Body of pancreas (tissue), 4 donors: ENCODE data around the gene EMC8. TPM values are rescaled to one million over a fixed set of nuclear protein-coding genes. Genes with fewer than 3 reads are reported as not detected.

ENCODE experiments used
- ATAC-seq: fragments of 150-250 bp; one replicate; pipeline ENCODE4 v1.9.1; 2016
- DNase-seq, 4 donors: peaks; one replicate each; pipeline ENCODE4 v3.0.0-alpha.2; 2019
- H3K27ac ChIP-seq, 4 donors: fragments of 200-600 bp; sonication (generic); 1 replicate in 3 of 4; 2 replicates in 1 of 4; pipeline versions ENCODE4 v1.5.1 to v1.6.1; 2016 to 2019; ENCODE audit warnings: mild to moderate bottlenecking in 1 of 4, mixed read lengths in 1 of 4, moderate library complexity in 1 of 4
- H3K27me3 ChIP-seq, 2 donors: fragments of 200-600 bp; sonication (generic); one replicate each; pipeline ENCODE4 v1.6.0; 2016; ENCODE audit warnings: mild to moderate bottlenecking in 1 of 2
- H3K36me3 ChIP-seq, 2 donors: fragments of 200-600 bp; sonication (generic); replicated peaks in 1 of 2; 2 replicates each; pipeline ENCODE4 v1.5.1; 2016; ENCODE audit warnings: low read depth in 2 of 2; ENCODE audit not compliant: insufficient read depth in 1 of 2
- H3K4me1 ChIP-seq: fragments of 200-600 bp; sonication (generic); one replicate; pipeline ENCODE4 v1.6.0; 2016
- H3K4me3 ChIP-seq, 2 donors: fragments of 200-600 bp; sonication (generic); 1 replicate in 1 of 2; 2 replicates in 1 of 2; pipeline ENCODE4 v1.5.1; 2016 to 2019
- H3K9me3 ChIP-seq, 3 donors: fragments of 200-600 bp; sonication (generic); 1 replicate in 2 of 3; 2 replicates in 1 of 3; pipeline ENCODE4 v1.5.1; 2016
- POLR2A ChIP-seq, 3 donors: fragments of 450-650 bp; IDR thresholded peaks; one replicate each; pipeline ENCODE4 v1.6.1; 2016; ENCODE audit warnings: antibody characterized with exemption in 3 of 3, mild to moderate bottlenecking in 2 of 3
- WGBS, 2 donors: methylation state at CpG; one replicate each; pipeline ENCODE4 v1.1.5; 2017; 5-methylcytosine and 5-hydroxymethylcytosine counted together
- intact Hi-C: fragments of 100-400 bp; cut with DNase I; formaldehyde crosslinking; loops from one replicate; pipeline ENCODE4 v1.15.1; 2023
- total RNA-seq, 2 donors: library from RNA; depleted of rRNA; stranded (reverse); fragments of >200 nt; gene quantifications; one replicate each; pipeline ENCODE4 v1.1.0, GENCODE V29; 2016
- TF ChIP-seq, protein P1 (sequence below), 7 experiments: fragments of 450-650 bp in 4 of 7; fragments of 200-600 bp in 3 of 7; sonication (generic) in 3 of 7; IDR thresholded peaks; one replicate each; pipeline ENCODE4 v1.5.1; 2016 to 2019; ENCODE audit warnings: antibody characterized with exemption in 7 of 7

Gene EMC8
- total RNA-seq, 2 donors from 2014 or later = 16.3 to 30.7 TPM

DNA sequence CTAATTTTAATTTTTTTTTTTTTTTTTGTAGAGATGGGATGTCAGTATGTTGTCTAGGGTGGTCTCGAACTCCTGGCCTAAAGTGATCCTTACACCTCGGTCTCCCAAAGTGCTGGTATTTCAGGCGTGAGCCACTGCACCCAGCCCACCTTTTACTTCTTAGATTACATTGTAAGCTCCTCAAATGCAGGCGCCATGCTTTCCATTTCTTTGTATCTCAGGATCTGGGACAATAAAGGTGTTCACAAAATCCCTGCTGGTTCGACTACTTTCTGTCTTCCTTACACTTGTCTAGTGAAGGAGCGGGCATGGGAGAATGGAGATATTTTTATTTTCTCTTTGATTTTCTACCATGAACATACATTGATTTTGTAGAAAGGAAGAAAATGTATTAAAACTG is 25.2 kb downstream of the EMC8 start:
- H3K27ac ChIP-seq = no peak overlapping the region
- H3K9me3 ChIP-seq = no peaks in the 10 kb centered on the region
- 75 to 80% methylated on average over 6 of the region's 6 CpGs for WGBS, 2 donors
- ATAC-seq = no peak
- intact Hi-C loops = no loop called here
- peaks cover 0 to 4% of the 10 kb centered on the region in 2 donors for H3K36me3 ChIP-seq
- no peaks in the 10 kb centered on the region for H3K4me1 ChIP-seq
- H3K27me3 ChIP-seq = no peaks in the 10 kb centered on the region
- H3K4me3 ChIP-seq = no peak overlapping the region
- DNase-seq = no peak
- TF ChIP-seq POLR2A (IDR thresholded peaks at IDR 0.05) = no peak
- TF ChIP-seq, protein P1, sequence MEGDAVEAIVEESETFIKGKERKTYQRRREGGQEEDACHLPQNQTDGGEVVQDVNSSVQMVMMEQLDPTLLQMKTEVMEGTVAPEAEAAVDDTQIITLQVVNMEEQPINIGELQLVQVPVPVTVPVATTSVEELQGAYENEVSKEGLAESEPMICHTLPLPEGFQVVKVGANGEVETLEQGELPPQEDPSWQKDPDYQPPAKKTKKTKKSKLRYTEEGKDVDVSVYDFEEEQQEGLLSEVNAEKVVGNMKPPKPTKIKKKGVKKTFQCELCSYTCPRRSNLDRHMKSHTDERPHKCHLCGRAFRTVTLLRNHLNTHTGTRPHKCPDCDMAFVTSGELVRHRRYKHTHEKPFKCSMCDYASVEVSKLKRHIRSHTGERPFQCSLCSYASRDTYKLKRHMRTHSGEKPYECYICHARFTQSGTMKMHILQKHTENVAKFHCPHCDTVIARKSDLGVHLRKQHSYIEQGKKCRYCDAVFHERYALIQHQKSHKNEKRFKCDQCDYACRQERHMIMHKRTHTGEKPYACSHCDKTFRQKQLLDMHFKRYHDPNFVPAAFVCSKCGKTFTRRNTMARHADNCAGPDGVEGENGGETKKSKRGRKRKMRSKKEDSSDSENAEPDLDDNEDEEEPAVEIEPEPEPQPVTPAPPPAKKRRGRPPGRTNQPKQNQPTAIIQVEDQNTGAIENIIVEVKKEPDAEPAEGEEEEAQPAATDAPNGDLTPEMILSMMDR (IDR thresholded peaks at IDR 0.05) = no peak

DNA sequence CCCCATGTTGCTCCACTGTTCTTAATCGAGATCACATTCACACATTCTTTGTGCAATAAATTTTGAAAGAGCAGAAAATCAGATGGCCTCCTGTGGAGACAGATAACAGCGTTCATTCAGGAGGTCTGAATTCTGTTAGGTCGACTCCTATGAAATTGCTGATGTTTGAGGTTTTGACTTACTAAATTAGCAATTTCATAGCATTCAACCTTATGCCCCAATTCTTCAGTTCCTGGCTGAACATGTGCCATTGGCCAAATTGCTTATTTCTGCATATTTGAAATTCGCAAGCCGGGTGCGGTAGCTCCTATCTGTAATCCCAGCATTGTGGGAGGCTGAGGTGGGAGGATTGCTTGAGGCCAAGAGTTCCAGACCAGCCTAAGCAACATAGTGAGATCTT is 26.3 kb downstream of the EMC8 start:
- ATAC-seq = no peak
- WGBS, 2 donors = 93 to 97% methylated on average over 6 of the region's 6 CpGs

DNA sequence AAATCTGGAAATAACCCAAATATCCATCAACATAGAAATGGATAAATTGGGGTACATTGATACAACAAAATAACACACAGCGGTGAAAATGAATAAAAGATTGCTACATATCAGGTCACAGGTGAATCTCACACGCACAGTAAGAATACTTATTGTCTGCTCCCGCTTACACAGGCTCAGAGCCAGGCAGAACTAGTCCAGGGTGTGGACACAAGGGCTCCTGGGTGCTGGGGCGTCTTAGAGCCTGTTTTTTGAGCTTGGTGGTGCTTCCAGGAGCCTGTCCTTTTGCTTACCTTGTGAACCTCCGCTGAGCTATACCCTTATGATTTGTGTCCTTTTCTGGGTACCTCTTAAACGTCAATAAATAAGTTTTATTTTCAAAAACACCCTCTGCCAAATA is 28.6 kb downstream of the EMC8 start:
- Histone ChIP-seq H3K27me3 (no peaks in the 10 kb centered on the region), H3K36me3 (no peaks in the 10 kb centered on the region), H3K27ac (no peak overlapping the region), H3K4me1 (no peaks in the 10 kb centered on the region), H3K9me3 (no peaks in the 10 kb centered on the region), H3K4me3 (no peak overlapping the region)
- DNase-seq (no peak), ATAC-seq (no peak)
- no peak for TF ChIP-seq POLR2A (IDR thresholded peaks at IDR 0.05)
- TF ChIP-seq, protein P1 (IDR thresholded peaks at IDR 0.05) = no peak
- intact Hi-C loops = no loop called here
- 95 to 96% methylated on average over 6 of the region's 6 CpGs for WGBS, 2 donors

More for the DNA sequence above, 26.3 kb downstream of the EMC8 start:
- no peaks in the 10 kb centered on the region for H3K4me1 ChIP-seq
- H3K4me3 ChIP-seq = no peak overlapping the region
- H3K36me3 ChIP-seq = no peaks in the 10 kb centered on the region
- intact Hi-C loops = no loop called here
- no peak for DNase-seq
- H3K9me3 ChIP-seq = no peaks in the 10 kb centered on the region
- no peak overlapping the region for H3K27ac ChIP-seq
- no peaks in the 10 kb centered on the region for H3K27me3 ChIP-seq
- no peak for TF ChIP-seq POLR2A (IDR thresholded peaks at IDR 0.05)
- TF ChIP-seq, protein P1 (IDR thresholded peaks at IDR 0.05) = no peak

DNA sequence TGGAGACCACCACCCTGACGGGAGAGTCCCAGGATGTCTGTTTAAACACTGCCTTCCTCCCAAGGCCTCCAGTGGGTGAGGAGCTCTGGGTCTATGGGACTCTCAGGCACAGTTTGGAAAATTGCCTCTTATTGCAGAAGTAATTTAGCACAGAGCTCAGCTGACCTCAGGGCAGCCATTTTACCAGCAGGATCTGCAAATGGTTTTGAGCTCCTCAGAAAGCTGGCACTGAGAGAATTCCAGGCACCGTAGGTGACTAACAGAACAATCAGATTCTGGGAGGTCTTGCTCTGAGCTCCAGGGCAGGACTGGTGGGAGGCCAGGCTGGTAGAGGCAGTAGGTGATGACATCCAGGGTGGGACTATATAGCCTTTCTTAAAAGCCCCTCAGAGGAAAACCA is 31.1 kb downstream of the EMC8 start:
- no peaks in the 10 kb centered on the region for H3K36me3 ChIP-seq
- DNase-seq (no peak), ATAC-seq (no peak)
- WGBS, 2 donors = 57 to 61% methylated on average over 2 of the region's 2 CpGs
- H3K4me3 ChIP-seq = no peak overlapping the region
- no peak for TF ChIP-seq POLR2A (IDR thresholded peaks at IDR 0.05)
- TF ChIP-seq, protein P1 (IDR thresholded peaks at IDR 0.05) = no peak
- H3K4me1 ChIP-seq = no peaks in the 10 kb centered on the region
- intact Hi-C loops = no loop called here
- H3K9me3 ChIP-seq = no peaks in the 10 kb centered on the region
- H3K27me3 ChIP-seq = no peaks in the 10 kb centered on the region
- H3K27ac ChIP-seq = no peak overlapping the region

DNA sequence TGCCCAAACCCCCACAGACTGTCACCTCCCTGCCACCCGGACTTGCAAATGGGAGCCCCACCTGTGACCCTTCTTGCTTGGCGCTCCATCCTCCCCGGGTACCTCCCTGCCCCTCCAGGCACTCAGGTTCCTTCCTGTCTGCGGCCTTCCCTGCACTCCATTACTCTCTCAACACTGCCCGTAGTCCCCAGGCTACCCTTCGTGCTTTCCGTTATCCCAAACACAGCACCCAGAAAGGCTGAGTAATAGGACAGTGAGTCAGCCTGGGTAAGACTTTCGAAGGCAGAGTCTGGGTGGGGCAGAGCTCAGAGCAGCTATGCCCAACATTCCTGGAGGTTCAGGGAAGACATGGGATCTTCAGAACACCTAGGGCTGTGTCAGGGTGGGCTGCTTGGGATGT is 31.8 kb downstream of the EMC8 start:
- no peaks in the 10 kb centered on the region for H3K27me3 ChIP-seq
- H3K4me3 ChIP-seq = no peak overlapping the region
- intact Hi-C loops = no loop called here
- no peaks in the 10 kb centered on the region for H3K4me1 ChIP-seq
- TF ChIP-seq, protein P1 (IDR thresholded peaks at IDR 0.05) = no peak
- no peak for TF ChIP-seq POLR2A (IDR thresholded peaks at IDR 0.05)
- ATAC-seq (no peak), DNase-seq (no peak)
- no peaks in the 10 kb centered on the region for H3K9me3 ChIP-seq
- no peak overlapping the region for H3K27ac ChIP-seq
- 61 to 79% methylated on average over 8 of the region's 8 CpGs for WGBS, 2 donors
- H3K36me3 ChIP-seq = no peaks in the 10 kb centered on the region
